HEK293 (cell line): ENCODE results near the gene GRIK4.

Experiments
- CTCF ChIA-PET: fragments of 350-600 bp; formaldehyde crosslinking; extraction: SDS; loops from one replicate; lab custom pipeline; 2021; ENCODE audit warnings: antibody characterized with exemption; lab: Yijun Ruan, JAX
- POLR2A ChIA-PET: fragments of 300-600 bp; formaldehyde crosslinking; extraction: SDS; loops from one replicate; lab custom pipeline; 2020; ENCODE audit warnings: antibody characterized with exemption, inconsistent platforms; lab: Yijun Ruan, JAX
- H3K27ac ChIP-seq: fragments of 200-500 bp; sonication (Bioruptor generic); 2 replicates; pipeline ENCODE4 v1.5.1; 2014; ENCODE audit warnings: low read depth, low read length, control low read depth, inconsistent platforms; ENCODE audit errors: extremely low read depth
- H3K36me3 ChIP-seq, 2 experiments: fragments of 200-500 bp in 1 of 2; sonication (Bioruptor generic) in 1 of 2; 1 replicate in 1 of 2; 2 replicates in 1 of 2; pipeline ENCODE4 v1.5.1; 2014 to 2017; ENCODE audit warnings: inconsistent platforms in 2 of 2, low read length in 2 of 2; ENCODE audit not compliant: control insufficient read depth in 2 of 2, insufficient read depth in 1 of 2
- H3K4me1 ChIP-seq: fragments of 200-500 bp; sonication (Bioruptor generic); 2 replicates; pipeline ENCODE4 v1.5.1; 2014; ENCODE audit warnings: mild to moderate bottlenecking, low read length, inconsistent platforms; ENCODE audit not compliant: control insufficient read depth, insufficient read depth
- H3K4me3 ChIP-seq: 2 replicates; pipeline ENCODE4 v1.5.1; 2011; ENCODE audit warnings: low read depth, mild to moderate bottlenecking, control low read depth, low read length, moderate library complexity
- H3K9me3 ChIP-seq: fragments of 200-500 bp; sonication (Bioruptor generic); 2 replicates; pipeline ENCODE4 v1.5.1; 2014; ENCODE audit warnings: low read depth, low read length, inconsistent platforms; ENCODE audit not compliant: control insufficient read depth, insufficient read depth
- GLI2 ChIP-seq: fragments of 450-650 bp; formaldehyde crosslinking; IDR thresholded peaks from 2 replicates; pipeline ENCODE4; 2017; ENCODE audit warnings: missing biosample characterization, missing genetic modification characterization, low read depth, borderline replicate concordance
- KLF7 ChIP-seq: fragments of 450-650 bp; formaldehyde crosslinking; IDR thresholded peaks from 2 replicates; pipeline ENCODE4 v1.5.1; 2016; ENCODE audit warnings: missing biosample characterization, missing genetic modification characterization, borderline replicate concordance
- KLF9 ChIP-seq: fragments of 450-650 bp; formaldehyde crosslinking; IDR thresholded peaks from 2 replicates; pipeline ENCODE4 v1.5.1; 2016; ENCODE audit warnings: missing biosample characterization, missing genetic modification characterization, low read depth
- MYNN ChIP-seq: fragments of 450-650 bp; formaldehyde crosslinking; IDR thresholded peaks from 2 replicates; pipeline ENCODE4 v1.5.1; 2016; ENCODE audit warnings: missing biosample characterization, missing genetic modification characterization, borderline replicate concordance
- RBAK ChIP-seq: fragments of 450-650 bp; formaldehyde crosslinking; IDR thresholded peaks from 2 replicates; pipeline ENCODE4 v1.5.1; 2016; ENCODE audit warnings: missing biosample characterization, missing genetic modification characterization
- ZEB2 ChIP-seq: fragments of 450-650 bp; formaldehyde crosslinking; IDR thresholded peaks from 2 replicates; pipeline ENCODE4 v1.5.1; 2016; ENCODE audit warnings: missing biosample characterization, missing genetic modification characterization
- ZNF175 ChIP-seq: fragments of 450-650 bp; formaldehyde crosslinking; IDR thresholded peaks from 2 replicates; pipeline ENCODE4 v1.5.1; 2016; ENCODE audit warnings: missing biosample characterization, missing genetic modification characterization
- ZNF19 ChIP-seq: fragments of 450-650 bp; formaldehyde crosslinking; IDR thresholded peaks from 2 replicates; pipeline ENCODE4; 2016; ENCODE audit warnings: missing biosample characterization, missing genetic modification characterization, low read depth
- ZNF221 ChIP-seq: fragments of 450-650 bp; formaldehyde crosslinking; IDR thresholded peaks from 2 replicates; pipeline ENCODE4 v1.5.1; 2017; ENCODE audit warnings: missing biosample characterization, missing genetic modification characterization, borderline replicate concordance
- ZNF37A ChIP-seq: fragments of 450-650 bp; IDR thresholded peaks from 2 replicates; pipeline ENCODE4 v1.5.1; 2018; ENCODE audit warnings: missing biosample characterization, missing genetic modification characterization
- ZNF549 ChIP-seq: fragments of 450-650 bp; IDR thresholded peaks from 2 replicates; pipeline ENCODE4 v1.5.1; 2018; ENCODE audit warnings: missing biosample characterization, missing genetic modification characterization, mild to moderate bottlenecking, inconsistent platforms, moderate library complexity
- ZNF558 ChIP-seq: fragments of 450-650 bp; formaldehyde crosslinking; IDR thresholded peaks from 2 replicates; pipeline ENCODE4 v1.5.1; 2016; ENCODE audit warnings: missing biosample characterization, missing genetic modification characterization
- ZNF610 ChIP-seq: fragments of 450-650 bp; formaldehyde crosslinking; IDR thresholded peaks from 2 replicates; pipeline ENCODE4 v1.5.1; 2016; ENCODE audit warnings: missing biosample characterization, missing genetic modification characterization, borderline replicate concordance
- ZNF660 ChIP-seq: fragments of 450-650 bp; IDR thresholded peaks from 2 replicates; pipeline ENCODE4 v1.5.1; 2018; ENCODE audit warnings: missing biosample characterization, mild to moderate bottlenecking, missing genetic modification characterization
- ZNF664 ChIP-seq: fragments of 450-650 bp; formaldehyde crosslinking; IDR thresholded peaks from 2 replicates; pipeline ENCODE4 v1.5.1; 2016; ENCODE audit warnings: missing biosample characterization, missing genetic modification characterization
- ZNF707 ChIP-seq: fragments of 450-650 bp; formaldehyde crosslinking; IDR thresholded peaks from 2 replicates; pipeline ENCODE4 v1.5.1; 2016; ENCODE audit warnings: missing biosample characterization, missing genetic modification characterization
- ZNF785 ChIP-seq: fragments of 450-650 bp; formaldehyde crosslinking; IDR thresholded peaks from 2 replicates; pipeline ENCODE4 v1.5.1; 2016; ENCODE audit warnings: missing biosample characterization, missing genetic modification characterization
- ZNF792 ChIP-seq: fragments of 450-650 bp; formaldehyde crosslinking; IDR thresholded peaks from 2 replicates; pipeline ENCODE4 v1.5.1; 2016; ENCODE audit warnings: missing biosample characterization, missing genetic modification characterization
- ZNF843 ChIP-seq: fragments of 450-650 bp; formaldehyde crosslinking; IDR thresholded peaks from 2 replicates; pipeline ENCODE4 v1.5.1; 2016; ENCODE audit warnings: missing biosample characterization, missing genetic modification characterization
- TF ChIP-seq, protein P1 (sequence below): fragments of 450-650 bp; formaldehyde crosslinking; IDR thresholded peaks from 2 replicates; pipeline ENCODE4 v1.5.1; 2016; ENCODE audit warnings: missing biosample characterization, missing genetic modification characterization
- TF ChIP-seq, protein P2 (sequence below): fragments of 450-650 bp; IDR thresholded peaks from 2 replicates; pipeline ENCODE4 v1.5.1; 2018; ENCODE audit warnings: missing biosample characterization, missing genetic modification characterization
- TF ChIP-seq, protein P3 (sequence below): fragments of 450-650 bp; formaldehyde crosslinking; IDR thresholded peaks from 2 replicates; pipeline ENCODE4 v1.5.1; 2016; ENCODE audit warnings: missing biosample characterization, missing genetic modification characterization
- TF ChIP-seq, protein P4 (sequence below): fragments of 450-650 bp; formaldehyde crosslinking; IDR thresholded peaks from 2 replicates; pipeline ENCODE4 v1.5.1; 2017; ENCODE audit warnings: missing biosample characterization, mild to moderate bottlenecking, missing genetic modification characterization, moderate library complexity
- TF ChIP-seq, protein P5 (sequence below): fragments of 450-650 bp; formaldehyde crosslinking; IDR thresholded peaks from 2 replicates; pipeline ENCODE4 v1.5.1; 2016; ENCODE audit warnings: missing biosample characterization, missing genetic modification characterization
- TF ChIP-seq, protein P6 (sequence below): fragments of 450-650 bp; formaldehyde crosslinking; IDR thresholded peaks from 2 replicates; pipeline ENCODE4 v1.5.1; 2016; ENCODE audit warnings: missing biosample characterization, missing genetic modification characterization

The GRIK4 gene

DNA sequence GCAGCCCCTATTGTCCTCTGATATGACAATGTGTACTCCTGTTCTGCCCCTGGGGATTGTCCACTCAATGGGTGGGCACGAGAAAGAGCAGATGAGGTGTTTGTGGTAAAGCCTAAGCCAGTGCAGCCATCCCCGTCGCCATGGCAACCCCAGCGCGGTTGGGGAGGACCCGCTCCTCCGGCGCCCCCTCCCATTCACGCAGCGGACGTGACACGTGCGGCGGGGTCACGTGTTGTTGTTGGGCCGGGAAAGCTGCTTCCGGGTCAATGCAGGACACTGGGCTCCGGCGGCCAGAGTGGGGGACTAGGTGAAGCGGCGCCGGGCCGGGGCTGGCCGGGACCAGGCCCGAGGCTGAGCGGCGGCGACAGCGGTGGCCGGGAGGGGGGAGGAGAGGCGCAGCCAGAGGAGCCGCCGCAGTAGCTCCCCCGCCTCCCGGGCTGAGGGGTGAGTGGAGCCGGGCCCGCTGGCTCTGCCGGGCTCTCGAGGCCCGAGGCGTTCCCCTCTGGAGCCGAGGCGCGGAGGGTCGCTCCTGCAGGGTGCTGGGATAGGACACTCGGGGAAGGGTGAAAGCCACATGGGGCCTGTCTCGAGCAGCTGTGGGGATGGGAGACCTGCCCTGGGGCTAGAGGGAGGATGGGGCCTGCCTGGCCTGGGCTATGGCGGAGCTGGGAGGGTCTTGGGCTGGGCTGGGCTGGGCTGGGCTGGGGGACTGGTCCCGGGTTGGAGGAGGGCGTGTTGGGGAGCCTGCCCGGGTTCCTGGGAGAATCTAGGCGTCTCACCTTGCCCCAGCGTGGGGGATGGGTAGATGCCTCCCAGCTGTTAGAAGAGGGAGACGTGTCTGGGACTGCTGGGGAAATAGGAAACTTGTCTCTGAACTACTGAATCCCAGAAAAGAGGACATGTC is 512.6 kb downstream of the GRIK4 start, which contains the start of gene TBCEL (continued):
- TF ChIP-seq ZNF175 (tag by site-specific recombination) (no peak), ZNF792 (tag by site-specific recombination) (no peak), ZNF843 (tag by site-specific recombination) (no peak), ZNF558 (no peak)
- TF ChIP-seq, protein P1, sequence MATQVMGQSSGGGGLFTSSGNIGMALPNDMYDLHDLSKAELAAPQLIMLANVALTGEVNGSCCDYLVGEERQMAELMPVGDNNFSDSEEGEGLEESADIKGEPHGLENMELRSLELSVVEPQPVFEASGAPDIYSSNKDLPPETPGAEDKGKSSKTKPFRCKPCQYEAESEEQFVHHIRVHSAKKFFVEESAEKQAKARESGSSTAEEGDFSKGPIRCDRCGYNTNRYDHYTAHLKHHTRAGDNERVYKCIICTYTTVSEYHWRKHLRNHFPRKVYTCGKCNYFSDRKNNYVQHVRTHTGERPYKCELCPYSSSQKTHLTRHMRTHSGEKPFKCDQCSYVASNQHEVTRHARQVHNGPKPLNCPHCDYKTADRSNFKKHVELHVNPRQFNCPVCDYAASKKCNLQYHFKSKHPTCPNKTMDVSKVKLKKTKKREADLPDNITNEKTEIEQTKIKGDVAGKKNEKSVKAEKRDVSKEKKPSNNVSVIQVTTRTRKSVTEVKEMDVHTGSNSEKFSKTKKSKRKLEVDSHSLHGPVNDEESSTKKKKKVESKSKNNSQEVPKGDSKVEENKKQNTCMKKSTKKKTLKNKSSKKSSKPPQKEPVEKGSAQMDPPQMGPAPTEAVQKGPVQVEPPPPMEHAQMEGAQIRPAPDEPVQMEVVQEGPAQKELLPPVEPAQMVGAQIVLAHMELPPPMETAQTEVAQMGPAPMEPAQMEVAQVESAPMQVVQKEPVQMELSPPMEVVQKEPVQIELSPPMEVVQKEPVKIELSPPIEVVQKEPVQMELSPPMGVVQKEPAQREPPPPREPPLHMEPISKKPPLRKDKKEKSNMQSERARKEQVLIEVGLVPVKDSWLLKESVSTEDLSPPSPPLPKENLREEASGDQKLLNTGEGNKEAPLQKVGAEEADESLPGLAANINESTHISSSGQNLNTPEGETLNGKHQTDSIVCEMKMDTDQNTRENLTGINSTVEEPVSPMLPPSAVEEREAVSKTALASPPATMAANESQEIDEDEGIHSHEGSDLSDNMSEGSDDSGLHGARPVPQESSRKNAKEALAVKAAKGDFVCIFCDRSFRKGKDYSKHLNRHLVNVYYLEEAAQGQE (tag by site-specific recombination), result no peak
- TF ChIP-seq, protein P2, sequence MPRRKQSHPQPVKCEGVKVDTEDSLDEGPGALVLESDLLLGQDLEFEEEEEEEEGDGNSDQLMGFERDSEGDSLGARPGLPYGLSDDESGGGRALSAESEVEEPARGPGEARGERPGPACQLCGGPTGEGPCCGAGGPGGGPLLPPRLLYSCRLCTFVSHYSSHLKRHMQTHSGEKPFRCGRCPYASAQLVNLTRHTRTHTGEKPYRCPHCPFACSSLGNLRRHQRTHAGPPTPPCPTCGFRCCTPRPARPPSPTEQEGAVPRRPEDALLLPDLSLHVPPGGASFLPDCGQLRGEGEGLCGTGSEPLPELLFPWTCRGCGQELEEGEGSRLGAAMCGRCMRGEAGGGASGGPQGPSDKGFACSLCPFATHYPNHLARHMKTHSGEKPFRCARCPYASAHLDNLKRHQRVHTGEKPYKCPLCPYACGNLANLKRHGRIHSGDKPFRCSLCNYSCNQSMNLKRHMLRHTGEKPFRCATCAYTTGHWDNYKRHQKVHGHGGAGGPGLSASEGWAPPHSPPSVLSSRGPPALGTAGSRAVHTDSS (tag by site-specific recombination), result no peak
- TF ChIP-seq, all 188 proteins: peak for 29

DNA sequence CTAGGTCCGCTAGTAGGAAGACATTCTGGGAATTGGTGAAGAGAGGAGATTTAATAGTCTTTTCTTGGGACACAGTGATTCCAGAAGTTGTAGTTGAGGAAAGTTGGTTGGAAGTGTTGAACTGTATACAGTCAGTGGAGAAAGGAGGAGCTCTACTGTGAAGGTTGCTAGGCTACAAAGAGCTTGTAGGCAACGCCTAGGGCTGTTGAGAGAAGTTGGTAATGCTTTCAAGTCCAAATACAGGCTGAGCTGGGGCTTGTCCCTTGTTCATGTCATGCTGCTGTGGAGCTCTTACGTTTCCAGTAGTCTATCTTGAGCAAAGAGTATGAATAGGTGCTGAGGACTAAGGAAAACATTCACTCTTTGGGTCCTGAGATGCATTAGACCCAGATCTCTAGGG is 513.4 kb downstream of the GRIK4 start:
- peak overlapping the region; percentile 85 for H3K4me3 ChIP-seq
- CTCF ChIA-PET, result interaction anchor here (0.7 to 1.2 kb wide), 3 partner anchors 15 to 170 kb away, joined by 3 to 4 read pairs (median 4); no protein-coding TSS in a partner anchor
- no peak for TF ChIP-seq ZEB2 (tag by site-specific recombination)
- TF ChIP-seq, protein P3, sequence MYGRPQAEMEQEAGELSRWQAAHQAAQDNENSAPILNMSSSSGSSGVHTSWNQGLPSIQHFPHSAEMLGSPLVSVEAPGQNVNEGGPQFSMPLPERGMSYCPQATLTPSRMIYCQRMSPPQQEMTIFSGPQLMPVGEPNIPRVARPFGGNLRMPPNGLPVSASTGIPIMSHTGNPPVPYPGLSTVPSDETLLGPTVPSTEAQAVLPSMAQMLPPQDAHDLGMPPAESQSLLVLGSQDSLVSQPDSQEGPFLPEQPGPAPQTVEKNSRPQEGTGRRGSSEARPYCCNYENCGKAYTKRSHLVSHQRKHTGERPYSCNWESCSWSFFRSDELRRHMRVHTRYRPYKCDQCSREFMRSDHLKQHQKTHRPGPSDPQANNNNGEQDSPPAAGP (tag by site-specific recombination), result no peak
- TF ChIP-seq KLF9 (tag by site-specific recombination), result no peak
- TF ChIP-seq KLF7, result no peak
- TF ChIP-seq ZNF610, result no peak
- TF ChIP-seq, protein P4, sequence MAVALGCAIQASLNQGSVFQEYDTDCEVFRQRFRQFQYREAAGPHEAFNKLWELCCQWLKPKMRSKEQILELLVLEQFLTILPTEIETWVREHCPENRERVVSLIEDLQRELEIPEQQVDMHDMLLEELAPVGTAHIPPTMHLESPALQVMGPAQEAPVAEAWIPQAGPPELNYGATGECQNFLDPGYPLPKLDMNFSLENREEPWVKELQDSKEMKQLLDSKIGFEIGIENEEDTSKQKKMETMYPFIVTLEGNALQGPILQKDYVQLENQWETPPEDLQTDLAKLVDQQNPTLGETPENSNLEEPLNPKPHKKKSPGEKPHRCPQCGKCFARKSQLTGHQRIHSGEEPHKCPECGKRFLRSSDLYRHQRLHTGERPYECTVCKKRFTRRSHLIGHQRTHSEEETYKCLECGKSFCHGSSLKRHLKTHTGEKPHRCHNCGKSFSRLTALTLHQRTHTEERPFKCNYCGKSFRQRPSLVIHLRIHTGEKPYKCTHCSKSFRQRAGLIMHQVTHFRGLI (tag by site-specific recombination), result no peak
- TF ChIP-seq ZNF664 (tag by site-specific recombination), result no peak
- TF ChIP-seq MYNN (tag by site-specific recombination), result no peak
- TF ChIP-seq ZNF785 (tag by site-specific recombination), result no peak
- no peak for TF ChIP-seq ZNF19 (tag by site-specific recombination)
- no peak for TF ChIP-seq GLI2 (tag by site-specific recombination)
- no peak for TF ChIP-seq ZNF707
- no peak for TF ChIP-seq RBAK (tag by site-specific recombination)
- TF ChIP-seq ZNF549 (tag by site-specific recombination), result no peak
- no peak for TF ChIP-seq ZNF37A
- TF ChIP-seq ZNF660 (tag by site-specific recombination), result no peak
- no peak for TF ChIP-seq ZNF221
- TF ChIP-seq, protein P5, sequence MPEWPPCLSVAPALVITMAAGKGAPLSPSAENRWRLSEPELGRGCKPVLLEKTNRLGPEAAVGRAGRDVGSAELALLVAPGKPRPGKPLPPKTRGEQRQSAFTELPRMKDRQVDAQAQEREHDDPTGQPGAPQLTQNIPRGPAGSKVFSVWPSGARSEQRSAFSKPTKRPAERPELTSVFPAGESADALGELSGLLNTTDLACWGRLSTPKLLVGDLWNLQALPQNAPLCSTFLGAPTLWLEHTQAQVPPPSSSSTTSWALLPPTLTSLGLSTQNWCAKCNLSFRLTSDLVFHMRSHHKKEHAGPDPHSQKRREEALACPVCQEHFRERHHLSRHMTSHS (tag by site-specific recombination), result no peak
- TF ChIP-seq, protein P6, sequence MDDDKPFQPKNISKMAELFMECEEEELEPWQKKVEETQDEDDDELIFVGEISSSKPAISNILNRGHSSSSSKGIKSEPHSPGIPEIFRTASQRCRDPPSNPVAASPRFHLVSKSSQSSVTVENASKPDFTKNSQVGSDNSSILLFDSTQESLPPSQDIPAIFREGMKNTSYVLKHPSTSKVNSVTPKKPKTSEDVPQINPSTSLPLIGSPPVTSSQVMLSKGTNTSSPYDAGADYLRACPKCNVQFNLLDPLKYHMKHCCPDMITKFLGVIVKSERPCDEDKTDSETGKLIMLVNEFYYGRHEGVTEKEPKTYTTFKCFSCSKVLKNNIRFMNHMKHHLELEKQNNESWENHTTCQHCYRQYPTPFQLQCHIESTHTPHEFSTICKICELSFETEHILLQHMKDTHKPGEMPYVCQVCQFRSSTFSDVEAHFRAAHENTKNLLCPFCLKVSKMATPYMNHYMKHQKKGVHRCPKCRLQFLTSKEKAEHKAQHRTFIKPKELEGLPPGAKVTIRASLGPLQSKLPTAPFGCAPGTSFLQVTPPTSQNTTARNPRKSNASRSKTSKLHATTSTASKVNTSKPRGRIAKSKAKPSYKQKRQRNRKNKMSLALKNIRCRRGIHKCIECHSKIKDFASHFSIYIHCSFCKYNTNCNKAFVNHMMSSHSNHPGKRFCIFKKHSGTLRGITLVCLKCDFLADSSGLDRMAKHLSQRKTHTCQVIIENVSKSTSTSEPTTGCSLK, result no peak
- TF ChIP-seq, all 188 proteins: peak for 0
- peaks cover 5% of the 10 kb centered on the region; the same call in 1 of the 2 replicates for H3K4me1 ChIP-seq
- no peak overlapping the region for H3K27ac ChIP-seq
- H3K36me3 ChIP-seq, result no peaks in the 10 kb centered on the region
- H3K9me3 ChIP-seq, result no peaks in the 10 kb centered on the region
- POLR2A ChIA-PET, result interaction anchor here (1.4 kb wide), 1 partner anchor 10 kb away, joined by 9 read pairs; no protein-coding TSS in a partner anchor
